ENCODE data around the gene TUBA1B. TPM values are rescaled to one million over a fixed set of nuclear protein-coding genes. Genes with fewer than 3 reads are reported as not detected.

Gene TUBA1B
- total RNA-seq, 4 donors from 2014 or later = 199 to 347 (median 240) TPM

- intact Hi-C loops (cut with DNase I; ENCODE audit: low total_unique reads) = no loop called here
- WGBS, 2 donors = 2 to 3% methylated on average over 20 to 23 of the region's 49 CpGs
- TF ChIP-seq POLR2A (IDR thresholded peaks at IDR 0.05) = no peak
- no peak for TF ChIP-seq CTCF (IDR thresholded peaks at IDR 0.05)
- DNase-seq (ENCODE audit: low spot score in 2 of 2) = no peak
- H3K4me3 ChIP-seq (ENCODE audit: low read depth, poor library complexity, severe bottlenecking) = no peak within 1 kb of the TSS
Measured at GRCh38 chr12:49094160-49094974, 36.8 kb downstream of the TUBA1B start, which contains the start of gene DHH. DHH (minus strand) TSS chr12:49094801; CDS start chr12:49094512, 289 bp downstream.

GRCh38 chr12:49093792-49094159 lies 37.4 kb downstream of the TUBA1B start:
- WGBS, 2 donors = 4 to 6% methylated on average over 9 of the region's 9 CpGs
- no peak overlapping the region for H3K4me3 ChIP-seq (ENCODE audit: low read depth, poor library complexity, severe bottlenecking)
- DNase-seq (ENCODE audit: low spot score in 2 of 2) = no peak
- intact Hi-C loops (cut with DNase I; ENCODE audit: low total_unique reads) = no loop called here
- TF ChIP-seq POLR2A (IDR thresholded peaks at IDR 0.05) (no peak), CTCF (IDR thresholded peaks at IDR 0.05) (no peak)

- H3K4me3 ChIP-seq (ENCODE audit: low read depth, poor library complexity, severe bottlenecking) = no peak overlapping the region
- intact Hi-C loops (cut with DNase I; ENCODE audit: low total_unique reads) = no loop called here
- 55 to 60% methylated on average over 4 of the region's 4 CpGs for WGBS, 2 donors
- TF ChIP-seq CTCF (IDR thresholded peaks at IDR 0.05) (no peak), POLR2A (IDR thresholded peaks at IDR 0.05) (no peak)
- no peak for DNase-seq (ENCODE audit: low spot score in 2 of 2)
Measured at GRCh38 chr12:49092816-49093406, 38.3 kb downstream of the TUBA1B start.

GRCh38 chr12:49092086-49092815 lies 38.9 kb downstream of the TUBA1B start:
- WGBS, 2 donors = 8 to 16% methylated on average over 18 to 30 of the region's 32 CpGs
- TF ChIP-seq POLR2A (IDR thresholded peaks at IDR 0.05) = no peak
- TF ChIP-seq CTCF (IDR thresholded peaks at IDR 0.05) = no peak
- DNase-seq (ENCODE audit: low spot score in 2 of 2) = no peak
- no peak overlapping the region for H3K4me3 ChIP-seq (ENCODE audit: low read depth, poor library complexity, severe bottlenecking)
- intact Hi-C loops (cut with DNase I; ENCODE audit: low total_unique reads) = no loop called here

GRCh38 chr12:49091836-49092085 lies 39.4 kb downstream of the TUBA1B start:
- WGBS, 2 donors = 4 to 9% methylated on average over 11 to 14 of the region's 14 CpGs
- no peak for DNase-seq (ENCODE audit: low spot score in 2 of 2)
- TF ChIP-seq CTCF (IDR thresholded peaks at IDR 0.05) (no peak), POLR2A (IDR thresholded peaks at IDR 0.05) (no peak)
- intact Hi-C loops (cut with DNase I; ENCODE audit: low total_unique reads) = no loop called here
- no peak overlapping the region for H3K4me3 ChIP-seq (ENCODE audit: low read depth, poor library complexity, severe bottlenecking)
